Peyer's patch (tissue), 4 donors: Measurements from ENCODE around the gene LRATD1.

ENCODE experiments used
- CTCF ChIP-seq, 6 experiments: fragments of 450-650 bp in 4 of 6; fragments of 200-600 bp in 2 of 6; sonication (generic) in 1 of 6; IDR thresholded peaks; one replicate each; pipeline ENCODE4 v1.5.1; 2017 to 2019; ENCODE audit warnings: antibody characterized with exemption in 6 of 6, mild to moderate bottlenecking in 3 of 6, moderate library complexity in 1 of 6
- POLR2A ChIP-seq, 2 donors: fragments of 450-650 bp; IDR thresholded peaks; one replicate each; pipeline ENCODE4 v1.5.1; 2017; ENCODE audit warnings: antibody characterized with exemption in 2 of 2, mild to moderate bottlenecking in 2 of 2, moderate library complexity in 2 of 2

DNA sequence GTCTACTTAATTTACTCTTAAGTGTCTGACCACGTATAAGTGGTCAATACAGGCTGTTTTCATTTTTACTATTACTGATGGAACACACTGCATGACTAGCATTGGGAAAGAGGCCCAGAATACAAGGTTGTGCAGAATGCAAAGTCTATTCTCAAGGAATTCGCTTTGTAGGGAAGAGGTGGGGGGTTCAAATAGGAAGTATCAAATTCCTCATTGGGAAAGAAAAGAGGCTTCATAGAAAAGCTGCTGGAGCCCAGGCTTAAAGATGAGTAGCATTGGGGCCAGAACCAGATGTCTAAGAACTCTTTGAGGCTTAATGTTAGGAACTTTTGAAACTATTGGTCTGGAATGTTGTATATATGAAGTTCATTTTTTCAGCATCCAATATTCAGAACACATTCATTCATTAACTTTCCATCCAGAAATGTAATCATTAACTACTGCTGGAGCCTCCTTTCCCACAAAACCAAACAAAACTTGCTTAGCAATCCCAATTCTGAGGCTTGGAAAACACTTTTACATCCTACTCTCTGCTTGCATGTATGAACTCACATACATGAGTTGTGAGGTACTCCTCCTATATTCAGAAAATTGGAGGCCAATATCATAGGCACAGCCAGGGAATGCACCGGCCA is 994 bp upstream of the LRATD1 start:
- TF ChIP-seq CTCF (IDR thresholded peaks at IDR 0.05) (no peak), POLR2A (IDR thresholded peaks at IDR 0.05) (no peak)
